Vagina (tissue), 2 donors: Measurements from ENCODE around the gene HAUS3. TPM values are rescaled to one million over a fixed set of nuclear protein-coding genes. Genes with fewer than 3 reads are reported as not detected.
A peak's percentile ranks its signal among the peaks of the same experiment; 100 is the strongest.

Experiments
- DNase-seq, 2 donors: peaks; one replicate each; pipeline ENCODE4 v3.0.0-alpha.2; 2017; ENCODE audit errors: extremely low spot score in 2 of 2
- H3K27ac ChIP-seq: fragments of 200-600 bp; sonication (generic); one replicate; pipeline ENCODE4 v1.5.1; 2019
- H3K27me3 ChIP-seq: fragments of 200-600 bp; sonication (generic); one replicate; pipeline ENCODE4 v1.5.1; 2019
- H3K36me3 ChIP-seq, 2 donors: fragments of 200-600 bp; sonication (generic); one replicate each; pipeline ENCODE4 v1.5.1; 2017 to 2019
- H3K4me1 ChIP-seq: fragments of 200-600 bp; sonication (generic); one replicate; pipeline ENCODE4 v1.5.1; 2019
- H3K4me3 ChIP-seq, 2 donors: fragments of 200-600 bp; sonication (generic); 1 replicate in 1 of 2; 2 replicates in 1 of 2; pipeline ENCODE4 v1.5.1; 2016 to 2019
- H3K9me3 ChIP-seq: fragments of 200-600 bp; sonication (generic); one replicate; pipeline ENCODE4 v1.5.1; 2019
- POLR2A ChIP-seq, 2 donors: fragments of 450-650 bp; IDR thresholded peaks; one replicate each; pipeline ENCODE4 v1.6.1; 2017; ENCODE audit warnings: antibody characterized with exemption in 2 of 2, mild to moderate bottlenecking in 2 of 2, moderate library complexity in 2 of 2
- POLR2AphosphoS5 ChIP-seq, 2 donors: sonication (generic); formaldehyde crosslinking; IDR thresholded peaks; one replicate each; pipeline ENCODE4 v1.9.0; 2017; ENCODE audit warnings: antibody characterized with exemption in 2 of 2, mild to moderate bottlenecking in 2 of 2, low read depth in 1 of 2; ENCODE audit not compliant: insufficient read depth in 1 of 2
- intact Hi-C: fragments of 100-400 bp; cut with DNase I; formaldehyde crosslinking; loops from one replicate; pipeline ENCODE4 v1.15.1; 2023
- total RNA-seq: library from RNA; depleted of rRNA; stranded (reverse); fragments of >200 nt; gene quantifications from one replicate; pipeline ENCODE4 v1.2.3, GENCODE V29; 2016
- TF ChIP-seq, protein P1 (sequence below), 3 experiments: fragments of 450-650 bp in 2 of 3; fragments of 200-600 bp in 1 of 3; sonication (generic) in 1 of 3; IDR thresholded peaks; one replicate each; pipeline ENCODE4 v1.5.1; 2017 to 2019; ENCODE audit warnings: antibody characterized with exemption in 3 of 3, mild to moderate bottlenecking in 2 of 3, moderate library complexity in 2 of 3

HAUS3 gene
- total RNA-seq, 1 donor from 2014 or later = 9.6 TPM

DNA sequence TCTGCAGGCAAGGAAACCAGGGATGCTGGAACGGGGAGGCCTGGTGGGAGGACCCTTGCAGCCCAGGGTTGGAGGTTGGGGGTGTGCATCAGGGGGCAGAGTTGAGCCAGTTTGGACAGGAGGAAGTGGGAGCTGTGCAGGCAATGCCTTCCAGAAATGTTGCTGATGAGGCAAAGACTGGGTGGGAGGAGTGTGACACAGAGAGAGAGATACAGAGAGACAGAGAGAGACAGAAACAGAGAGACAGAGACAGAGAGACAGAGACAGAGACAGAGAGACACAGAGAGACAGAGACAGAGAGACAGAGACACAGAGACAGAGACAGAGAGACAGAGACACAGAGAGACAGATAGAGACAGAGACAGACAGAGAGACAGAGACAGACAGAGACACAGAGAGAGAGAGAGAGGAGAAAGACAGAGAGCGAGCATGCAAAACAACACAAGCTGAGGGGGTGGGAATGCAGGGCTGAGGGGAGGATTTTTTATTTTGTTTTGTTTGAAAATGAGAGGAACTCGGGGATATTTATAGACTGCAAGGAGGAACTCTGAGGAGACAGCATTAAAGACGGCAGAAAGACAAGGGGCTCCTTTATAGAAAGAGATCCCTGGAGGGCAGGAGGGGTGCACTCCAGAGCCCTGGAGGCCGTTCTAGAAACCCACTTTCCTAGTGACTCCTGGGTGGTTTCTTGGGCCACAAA is 1.9 kb upstream of the HAUS3 start:
- Histone ChIP-seq H3K27me3 (no peaks in the 10 kb centered on the region), H3K4me3 (no peak overlapping the region), H3K27ac (peak overlapping the region; percentile 62), H3K4me1 (peaks cover 47% of the 10 kb centered on the region), H3K36me3 (peaks cover 0 to 6% of the 10 kb centered on the region in 2 donors), H3K9me3 (no peaks in the 10 kb centered on the region)
- peak in 1 of 2 donors; percentile 85 for DNase-seq
- TF ChIP-seq, protein P1, sequence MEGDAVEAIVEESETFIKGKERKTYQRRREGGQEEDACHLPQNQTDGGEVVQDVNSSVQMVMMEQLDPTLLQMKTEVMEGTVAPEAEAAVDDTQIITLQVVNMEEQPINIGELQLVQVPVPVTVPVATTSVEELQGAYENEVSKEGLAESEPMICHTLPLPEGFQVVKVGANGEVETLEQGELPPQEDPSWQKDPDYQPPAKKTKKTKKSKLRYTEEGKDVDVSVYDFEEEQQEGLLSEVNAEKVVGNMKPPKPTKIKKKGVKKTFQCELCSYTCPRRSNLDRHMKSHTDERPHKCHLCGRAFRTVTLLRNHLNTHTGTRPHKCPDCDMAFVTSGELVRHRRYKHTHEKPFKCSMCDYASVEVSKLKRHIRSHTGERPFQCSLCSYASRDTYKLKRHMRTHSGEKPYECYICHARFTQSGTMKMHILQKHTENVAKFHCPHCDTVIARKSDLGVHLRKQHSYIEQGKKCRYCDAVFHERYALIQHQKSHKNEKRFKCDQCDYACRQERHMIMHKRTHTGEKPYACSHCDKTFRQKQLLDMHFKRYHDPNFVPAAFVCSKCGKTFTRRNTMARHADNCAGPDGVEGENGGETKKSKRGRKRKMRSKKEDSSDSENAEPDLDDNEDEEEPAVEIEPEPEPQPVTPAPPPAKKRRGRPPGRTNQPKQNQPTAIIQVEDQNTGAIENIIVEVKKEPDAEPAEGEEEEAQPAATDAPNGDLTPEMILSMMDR (IDR thresholded peaks at IDR 0.05) = no peak
- TF ChIP-seq POLR2AphosphoS5 (IDR thresholded peaks at IDR 0.05; ENCODE audit: insufficient read depth in 1 of 2, low read depth in 1 of 2) (no peak), POLR2A (IDR thresholded peaks at IDR 0.05) (no peak)
- intact Hi-C loops = loop anchor here (5.0 kb wide), 1 partner anchor 173 kb away; the partner anchor contains the start of genes CFAP99 and ZFYVE28

DNA sequence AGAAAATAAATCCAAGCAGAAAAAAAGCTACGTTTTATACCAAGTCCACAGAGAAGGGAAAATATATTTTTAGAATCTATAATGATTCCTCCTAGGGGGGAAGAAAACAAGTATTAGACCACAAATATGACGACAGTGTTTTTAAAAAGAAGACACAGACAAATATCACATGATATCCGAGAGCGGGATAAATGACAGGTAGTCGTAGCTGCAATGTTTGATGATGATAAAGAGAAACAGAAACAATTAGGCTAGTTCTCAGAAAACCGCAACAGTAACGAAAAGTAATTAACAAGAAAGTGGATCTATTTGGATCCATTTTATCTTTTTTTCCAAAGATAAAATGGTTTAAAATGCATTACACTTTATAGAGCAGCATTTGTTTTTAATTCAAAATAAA is 918 bp downstream of the HAUS3 start:
- intact Hi-C loops = loop anchor here (5.0 kb wide), 1 partner anchor 176 kb away; the partner anchor contains the start of genes CFAP99 and ZFYVE28
- H3K27ac ChIP-seq = no peak overlapping the region
- no peaks in the 10 kb centered on the region for H3K27me3 ChIP-seq
- TF ChIP-seq, protein P1 (IDR thresholded peaks at IDR 0.05) = no peak
- H3K4me1 ChIP-seq = peaks cover 68% of the 10 kb centered on the region
- no peak for DNase-seq
- peaks cover 0 to 7% of the 10 kb centered on the region in 2 donors for H3K36me3 ChIP-seq
- H3K4me3 ChIP-seq = peak overlapping the region; percentile 84 to 90
- no peaks in the 10 kb centered on the region for H3K9me3 ChIP-seq

DNA sequence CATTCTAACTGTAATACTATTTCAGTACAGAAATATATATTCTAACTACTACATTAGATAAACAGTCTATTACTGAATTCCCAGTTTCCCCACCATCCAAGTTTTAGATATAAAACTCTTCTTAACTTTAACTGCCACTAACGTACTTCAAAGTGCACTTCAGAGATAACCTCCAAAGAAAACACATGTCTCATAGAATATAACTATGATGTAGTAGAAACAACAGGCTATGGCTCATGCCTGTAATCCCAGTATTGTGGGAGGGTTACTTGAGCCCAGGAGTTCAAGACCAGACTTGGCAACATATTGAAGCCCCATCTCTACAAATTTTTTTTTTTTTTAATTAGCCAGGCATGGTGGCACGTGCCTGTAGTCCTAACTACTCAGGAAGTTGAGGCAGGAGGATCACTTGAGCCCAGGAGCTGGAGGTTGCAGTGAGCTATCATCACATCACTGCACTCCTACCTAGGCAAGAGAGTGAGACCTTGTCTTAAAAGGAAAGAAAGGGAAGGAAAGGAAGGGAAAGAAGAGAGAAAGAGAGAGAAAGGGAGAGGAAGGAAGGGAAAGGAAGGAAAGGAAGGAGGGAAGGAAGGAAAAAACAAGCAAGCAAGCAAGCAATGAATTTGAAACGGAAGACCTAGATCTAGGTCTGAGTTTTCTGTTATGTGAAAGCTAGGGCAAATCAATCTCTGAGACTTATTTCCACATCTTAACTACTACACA is 4.8 kb downstream of the HAUS3 start:
- Histone ChIP-seq H3K9me3 (no peaks in the 10 kb centered on the region), H3K4me1 (peaks cover 46% of the 10 kb centered on the region), H3K27ac (no peak overlapping the region), H3K27me3 (no peaks in the 10 kb centered on the region), H3K4me3 (no peak overlapping the region), H3K36me3 (peaks cover 0 to 31% of the 10 kb centered on the region in 2 donors)
- no peak for DNase-seq
- TF ChIP-seq, protein P1 (IDR thresholded peaks at IDR 0.05) = no peak
- TF ChIP-seq POLR2AphosphoS5 (IDR thresholded peaks at IDR 0.05; ENCODE audit: insufficient read depth in 1 of 2, low read depth in 1 of 2) = no peak
- TF ChIP-seq POLR2A (IDR thresholded peaks at IDR 0.05) = no peak
- intact Hi-C loops = no loop called here

DNA sequence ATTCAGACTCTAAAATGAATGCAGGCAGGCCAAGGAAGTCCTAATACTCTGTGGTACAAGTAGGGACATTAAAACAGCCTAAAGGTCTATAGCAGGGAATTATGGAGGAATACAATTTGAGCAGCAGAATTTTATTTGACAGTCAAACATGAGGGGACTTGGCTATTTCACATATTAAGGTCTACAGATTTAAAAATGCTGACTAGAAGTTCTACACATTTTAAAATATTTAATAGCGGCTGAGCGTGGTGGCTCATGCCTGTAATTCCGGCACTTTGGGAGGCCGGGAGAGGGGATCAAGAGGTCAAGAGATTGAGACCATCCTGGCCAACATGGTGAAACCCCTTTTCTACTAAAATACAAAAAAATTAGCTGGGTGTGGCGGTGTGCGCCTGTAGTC is 10.8 kb downstream of the HAUS3 start:
- H3K4me3 ChIP-seq = no peak overlapping the region
- H3K4me1 ChIP-seq = no peaks in the 10 kb centered on the region
- H3K36me3 ChIP-seq = peaks cover 0 to 40% of the 10 kb centered on the region in 2 donors
- intact Hi-C loops = no loop called here
- TF ChIP-seq, protein P1 (IDR thresholded peaks at IDR 0.05) = no peak
- no peak for TF ChIP-seq POLR2A (IDR thresholded peaks at IDR 0.05)
- TF ChIP-seq POLR2AphosphoS5 (IDR thresholded peaks at IDR 0.05; ENCODE audit: insufficient read depth in 1 of 2, low read depth in 1 of 2) = no peak
- H3K27me3 ChIP-seq = no peaks in the 10 kb centered on the region
- H3K27ac ChIP-seq = no peak overlapping the region
- DNase-seq = no peak
- no peaks in the 10 kb centered on the region for H3K9me3 ChIP-seq

DNA sequence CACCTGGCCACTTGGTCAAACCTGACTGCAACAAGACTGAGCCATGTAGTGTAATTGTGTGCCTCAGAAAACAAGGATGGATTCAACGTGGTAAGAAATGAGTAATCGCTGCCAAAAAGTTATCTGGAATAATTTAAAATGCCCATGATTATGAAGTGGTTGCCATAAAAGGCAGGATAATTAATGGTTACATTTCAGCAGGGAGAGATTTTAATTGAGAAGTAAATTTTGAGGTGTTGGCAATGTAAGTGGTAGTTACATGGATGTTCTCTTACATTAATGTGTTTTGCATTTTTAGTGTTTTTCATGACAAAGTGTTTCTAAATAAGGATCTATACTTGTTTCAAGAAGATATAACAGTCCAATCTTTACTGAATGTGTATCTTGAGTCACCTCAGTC is 15.7 kb downstream of the HAUS3 start:
- intact Hi-C loops = no loop called here
- Histone ChIP-seq H3K4me1 (no peaks in the 10 kb centered on the region), H3K9me3 (no peaks in the 10 kb centered on the region), H3K4me3 (no peak overlapping the region), H3K27me3 (no peaks in the 10 kb centered on the region), H3K36me3 (peaks cover 0 to 28% of the 10 kb centered on the region in 2 donors), H3K27ac (no peak overlapping the region)
- no peak for DNase-seq
- TF ChIP-seq, protein P1 (IDR thresholded peaks at IDR 0.05) = no peak
- TF ChIP-seq POLR2A (IDR thresholded peaks at IDR 0.05) (no peak), POLR2AphosphoS5 (IDR thresholded peaks at IDR 0.05; ENCODE audit: insufficient read depth in 1 of 2, low read depth in 1 of 2) (no peak)
